Chondrocyte (in vitro differentiated cells): Measurements from ENCODE around the gene SLC10A6. TPM values are rescaled to one million over a fixed set of nuclear protein-coding genes. Genes with fewer than 3 reads are reported as not detected.

Experiments
- DNase-seq: peaks from one replicate; pipeline ENCODE4 v3.0.0; 2021; ENCODE audit warnings: mixed read lengths, low spot score
- H3K27ac Mint-ChIP-seq: one replicate; pipeline ENCODE4 v1.8.0; 2021; ENCODE audit warnings: mild to moderate bottlenecking, moderate library complexity, mixed read lengths; ENCODE audit not compliant: unreplicated experiment
- H3K27me3 Mint-ChIP-seq: 2 replicates; pipeline ENCODE4 v1.8.0; 2021; ENCODE audit warnings: low read depth, mixed read lengths
- H3K36me3 Mint-ChIP-seq: 2 replicates; pipeline ENCODE4 v1.8.0; 2021; ENCODE audit warnings: low read depth, mixed read lengths
- H3K4me1 Mint-ChIP-seq: 2 replicates; pipeline ENCODE4 v1.8.0; 2021; ENCODE audit warnings: low read depth, mild to moderate bottlenecking, mixed read lengths
- H3K4me3 Mint-ChIP-seq: one replicate; pipeline ENCODE4 v1.8.0; 2021; ENCODE audit warnings: mild to moderate bottlenecking, moderate library complexity, mixed read lengths; ENCODE audit not compliant: unreplicated experiment
- H3K9me3 Mint-ChIP-seq: 2 replicates; pipeline ENCODE4 v1.8.0; 2021; ENCODE audit warnings: low read depth, mixed read lengths
- long read RNA-seq: library from polyadenylated mRNA; stranded (forward); transcript quantifications from one replicate; pipeline ENCODE4 v2.0.0, GENCODE V29; 2021
- total RNA-seq: library from RNA; stranded (reverse); gene quantifications from 3 replicates; pipeline ENCODE4 v1.2.1, GENCODE V29; 2021
- TF ChIP-seq, protein P1 (sequence below): fragments of 200-600 bp; sonication (generic); IDR thresholded peaks from 2 replicates; pipeline ENCODE4 v1.5.0; 2021; ENCODE audit warnings: antibody characterized with exemption, mild to moderate bottlenecking, moderate library complexity

Gene SLC10A6, protein sequence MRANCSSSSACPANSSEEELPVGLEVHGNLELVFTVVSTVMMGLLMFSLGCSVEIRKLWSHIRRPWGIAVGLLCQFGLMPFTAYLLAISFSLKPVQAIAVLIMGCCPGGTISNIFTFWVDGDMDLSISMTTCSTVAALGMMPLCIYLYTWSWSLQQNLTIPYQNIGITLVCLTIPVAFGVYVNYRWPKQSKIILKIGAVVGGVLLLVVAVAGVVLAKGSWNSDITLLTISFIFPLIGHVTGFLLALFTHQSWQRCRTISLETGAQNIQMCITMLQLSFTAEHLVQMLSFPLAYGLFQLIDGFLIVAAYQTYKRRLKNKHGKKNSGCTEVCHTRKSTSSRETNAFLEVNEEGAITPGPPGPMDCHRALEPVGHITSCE
- total RNA-seq, result not detected in 3 replicates
- long read RNA-seq, result 0 reads

- H3K4me3 Mint-ChIP-seq, result no peak within 1 kb of the TSS
- no peaks in the 10 kb centered on the region for H3K27me3 Mint-ChIP-seq
- no peak within 1 kb of the TSS for H3K27ac Mint-ChIP-seq
- no peak for DNase-seq
- no peaks in the 10 kb centered on the region for H3K4me1 Mint-ChIP-seq
- H3K36me3 Mint-ChIP-seq, result no peaks in the 10 kb centered on the region
- TF ChIP-seq, protein P1, sequence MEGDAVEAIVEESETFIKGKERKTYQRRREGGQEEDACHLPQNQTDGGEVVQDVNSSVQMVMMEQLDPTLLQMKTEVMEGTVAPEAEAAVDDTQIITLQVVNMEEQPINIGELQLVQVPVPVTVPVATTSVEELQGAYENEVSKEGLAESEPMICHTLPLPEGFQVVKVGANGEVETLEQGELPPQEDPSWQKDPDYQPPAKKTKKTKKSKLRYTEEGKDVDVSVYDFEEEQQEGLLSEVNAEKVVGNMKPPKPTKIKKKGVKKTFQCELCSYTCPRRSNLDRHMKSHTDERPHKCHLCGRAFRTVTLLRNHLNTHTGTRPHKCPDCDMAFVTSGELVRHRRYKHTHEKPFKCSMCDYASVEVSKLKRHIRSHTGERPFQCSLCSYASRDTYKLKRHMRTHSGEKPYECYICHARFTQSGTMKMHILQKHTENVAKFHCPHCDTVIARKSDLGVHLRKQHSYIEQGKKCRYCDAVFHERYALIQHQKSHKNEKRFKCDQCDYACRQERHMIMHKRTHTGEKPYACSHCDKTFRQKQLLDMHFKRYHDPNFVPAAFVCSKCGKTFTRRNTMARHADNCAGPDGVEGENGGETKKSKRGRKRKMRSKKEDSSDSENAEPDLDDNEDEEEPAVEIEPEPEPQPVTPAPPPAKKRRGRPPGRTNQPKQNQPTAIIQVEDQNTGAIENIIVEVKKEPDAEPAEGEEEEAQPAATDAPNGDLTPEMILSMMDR, result no peak
- H3K9me3 Mint-ChIP-seq, result no peaks in the 10 kb centered on the region
These were observed at the start of gene SLC10A6 for GRCh38 chr4:86848732-86849619. TSS of gene SLC10A6 (minus strand) at chr4:86849384. CDS start at chr4:86849115, 269 bp downstream.

DNA sequence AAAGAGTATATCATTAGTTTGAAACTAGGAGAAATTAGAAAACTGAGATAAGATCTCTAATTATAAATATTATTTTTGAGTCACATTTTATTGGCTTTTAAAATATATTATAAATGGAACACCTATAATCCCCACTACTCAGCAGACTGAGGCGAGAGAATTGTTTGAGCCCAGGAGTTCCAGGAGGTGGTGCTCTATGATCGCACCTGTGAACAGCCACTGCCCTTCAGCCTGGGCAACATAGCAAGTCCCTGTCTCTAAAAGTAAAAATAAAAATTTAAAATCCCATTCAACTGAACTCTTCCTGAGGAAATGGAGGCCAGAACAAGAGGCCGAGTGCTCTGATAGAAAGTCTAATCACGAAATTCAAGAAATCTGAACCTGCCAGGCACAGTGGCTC lies 49.4 kb upstream of the SLC10A6 start:
- no peak for DNase-seq
- Mint-ChIP-seq H3K27me3 (no peaks in the 10 kb centered on the region), H3K27ac (no peak overlapping the region), H3K4me1 (no peaks in the 10 kb centered on the region), H3K4me3 (no peak overlapping the region), H3K36me3 (peaks cover 3% of the 10 kb centered on the region), H3K9me3 (peaks cover 3% of the 10 kb centered on the region)
- TF ChIP-seq, protein P1, result peak; percentile 52

DNA sequence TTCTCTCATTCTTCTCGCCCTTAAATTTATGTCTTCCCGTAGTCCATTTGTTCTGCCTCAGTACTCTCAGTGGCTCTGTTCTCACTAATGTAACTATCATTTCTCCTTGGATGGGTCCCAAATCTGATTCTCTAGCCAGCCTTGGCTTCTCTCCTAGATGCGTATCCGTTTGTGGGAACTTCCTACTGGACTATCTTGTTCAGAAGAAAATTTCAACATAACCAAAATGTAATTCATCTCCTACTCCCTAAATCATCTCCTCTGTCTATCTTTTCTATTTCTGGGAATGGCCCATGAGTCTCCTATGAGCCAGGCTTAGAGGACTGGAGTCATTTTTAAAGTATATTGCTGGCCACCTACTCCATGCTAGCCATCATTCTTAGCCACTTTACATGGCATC lies 47.4 kb upstream of the SLC10A6 start:
- Mint-ChIP-seq H3K27me3 (no peaks in the 10 kb centered on the region), H3K4me1 (peaks cover 10% of the 10 kb centered on the region), H3K4me3 (no peak overlapping the region), H3K9me3 (peaks cover under 1% of the 10 kb centered on the region), H3K36me3 (no peaks in the 10 kb centered on the region), H3K27ac (no peak overlapping the region)
- DNase-seq, result no peak
- TF ChIP-seq, protein P1, result no peak

DNA sequence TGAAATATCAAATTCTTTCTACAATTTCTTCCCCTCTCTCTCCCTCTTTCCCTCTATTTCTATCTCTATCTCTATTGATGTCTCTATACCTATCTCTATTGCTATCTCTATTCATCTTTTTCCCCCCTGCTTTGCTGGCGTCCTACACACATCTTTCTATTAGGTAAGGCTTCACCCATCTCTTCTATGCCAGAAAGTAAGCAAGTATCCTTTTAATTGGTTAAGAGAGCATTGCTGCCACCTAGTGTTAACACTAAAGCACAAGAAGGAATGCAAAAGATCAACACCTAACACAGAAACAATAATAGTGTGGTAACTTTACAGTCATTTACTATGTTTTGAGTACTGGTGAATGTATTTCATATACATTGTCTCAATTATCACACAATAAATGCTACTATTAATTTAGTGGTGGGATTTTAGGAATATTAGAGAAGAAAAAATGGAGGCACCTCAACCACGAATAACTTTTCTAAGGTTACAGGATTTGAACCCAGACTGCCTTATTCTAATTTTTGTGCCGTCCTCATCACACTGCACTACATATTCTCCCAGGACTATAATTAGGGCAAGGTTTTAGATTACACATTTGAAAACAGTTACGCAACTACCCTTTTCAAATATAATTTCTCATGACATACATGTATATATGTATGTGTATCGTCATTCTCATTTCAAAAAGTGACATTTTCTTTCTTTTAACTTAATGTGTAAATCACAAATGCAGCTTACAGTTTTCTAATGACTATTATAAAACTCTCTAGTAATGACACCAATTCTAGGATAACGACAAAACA lies 46.7 kb upstream of the SLC10A6 start:
- TF ChIP-seq, protein P1, result peak; percentile 95
- peaks cover 15% of the 10 kb centered on the region for H3K4me1 Mint-ChIP-seq
- H3K9me3 Mint-ChIP-seq, result no peaks in the 10 kb centered on the region
- no peaks in the 10 kb centered on the region for H3K36me3 Mint-ChIP-seq
- H3K27me3 Mint-ChIP-seq, result no peaks in the 10 kb centered on the region
- no peak overlapping the region for H3K27ac Mint-ChIP-seq
- DNase-seq, result no peak
- H3K4me3 Mint-ChIP-seq, result no peak overlapping the region
